ENCODE data around the gene CMKLR1. TPM values are rescaled to one million over a fixed set of nuclear protein-coding genes. Genes with fewer than 3 reads are reported as not detected.

CMKLR1 gene
- total and polyA plus RNA-seq, 2 donors (not counting 3 experiments of a cell fraction or from before 2014, with no cell fraction given) = 0.61 TPM; not detected in 1

- H4K20me1 ChIP-seq (replicated peaks; ENCODE audit: control insufficient read depth, extremely low read depth, insufficient read depth, low read length) = no peaks in the 10 kb centered on the region
- no peak for DNase-seq (ENCODE audit: low read depth, low spot score)
These were observed 91.1 kb downstream of the CMKLR1 start for GRCh38 chr12:108248011-108248410.

More at GRCh38 chr12:108248011-108248410, 91.1 kb downstream of the CMKLR1 start:
- H3K27ac ChIP-seq (ENCODE audit: insufficient read depth, low read depth, low read length) = no peak overlapping the region
- no peak overlapping the region for H2AFZ ChIP-seq (ENCODE audit: low read depth, low read length)
- H3K79me2 ChIP-seq (ENCODE audit: control insufficient read depth, insufficient read depth, low read length) = no peaks in the 10 kb centered on the region
- dilution Hi-C loops (cut with MboI; ENCODE audit: extremely low pct_ligation_motif_present, low sequenced_read_pairs) (no loop called here), intact Hi-C loops (cut with micrococcal nuclease) (no loop called here)
- H3K27me3 ChIP-seq (ENCODE audit: control insufficient read depth in 2 of 2, insufficient read depth in 2 of 2, low read length in 2 of 2) = no peaks in the 10 kb centered on the region
- TF ChIP-seq POLR2A (IDR thresholded peaks at IDR 0.05; ENCODE audit: low read depth, low read length) (no peak), FOS (IDR thresholded peaks at IDR 0.05; ENCODE audit: borderline replicate concordance, insufficient read depth, low read length) (no peak), EZH2 (IDR thresholded peaks at IDR 0.05; ENCODE audit: borderline replicate concordance, low read depth, low read length, severe bottlenecking) (no peak), MYC (IDR thresholded peaks at IDR 0.05; ENCODE audit: low read depth, low read length) (no peak), MAX (IDR thresholded peaks at IDR 0.05; ENCODE audit: insufficient read depth, insufficient read length) (no peak), GATA2 (IDR thresholded peaks at IDR 0.05; ENCODE audit: insufficient read depth, insufficient read length, low read depth, low read length) (no peak), JUN (IDR thresholded peaks at IDR 0.05; ENCODE audit: borderline replicate concordance, insufficient read depth, insufficient read length, low read depth) (no peak)
- TF ChIP-seq, protein P1, sequence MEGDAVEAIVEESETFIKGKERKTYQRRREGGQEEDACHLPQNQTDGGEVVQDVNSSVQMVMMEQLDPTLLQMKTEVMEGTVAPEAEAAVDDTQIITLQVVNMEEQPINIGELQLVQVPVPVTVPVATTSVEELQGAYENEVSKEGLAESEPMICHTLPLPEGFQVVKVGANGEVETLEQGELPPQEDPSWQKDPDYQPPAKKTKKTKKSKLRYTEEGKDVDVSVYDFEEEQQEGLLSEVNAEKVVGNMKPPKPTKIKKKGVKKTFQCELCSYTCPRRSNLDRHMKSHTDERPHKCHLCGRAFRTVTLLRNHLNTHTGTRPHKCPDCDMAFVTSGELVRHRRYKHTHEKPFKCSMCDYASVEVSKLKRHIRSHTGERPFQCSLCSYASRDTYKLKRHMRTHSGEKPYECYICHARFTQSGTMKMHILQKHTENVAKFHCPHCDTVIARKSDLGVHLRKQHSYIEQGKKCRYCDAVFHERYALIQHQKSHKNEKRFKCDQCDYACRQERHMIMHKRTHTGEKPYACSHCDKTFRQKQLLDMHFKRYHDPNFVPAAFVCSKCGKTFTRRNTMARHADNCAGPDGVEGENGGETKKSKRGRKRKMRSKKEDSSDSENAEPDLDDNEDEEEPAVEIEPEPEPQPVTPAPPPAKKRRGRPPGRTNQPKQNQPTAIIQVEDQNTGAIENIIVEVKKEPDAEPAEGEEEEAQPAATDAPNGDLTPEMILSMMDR (IDR thresholded peaks at IDR 0.05; ENCODE audit: extremely low read depth in 1 of 2, insufficient read depth in 1 of 2, low read depth in 1 of 2, low read length in 2 of 2) = no peak
- no peak overlapping the region for H3K4me2 ChIP-seq (ENCODE audit: insufficient read depth, low read length)
- ChIA-PET CTCF (no interaction called here), POLR2A (no interaction called here)
- no peaks in the 10 kb centered on the region for H3K36me3 ChIP-seq (ENCODE audit: control insufficient read depth in 2 of 2, extremely low read depth in 1 of 2, insufficient read depth in 2 of 2, low read length in 2 of 2)
- no peak overlapping the region for H3K4me3 ChIP-seq (replicated peaks in 1 of 3; ENCODE audit: insufficient read depth in 1 of 3, low read depth in 1 of 3, low read length in 3 of 3)
- no TSS peak for BruUV-seq (replicated peaks)
- H3K4me1 ChIP-seq (ENCODE audit: control insufficient read depth, extremely low read depth, insufficient read depth, low read length) = no peaks in the 10 kb centered on the region
- no peaks in the 10 kb centered on the region for H3K9me1 ChIP-seq (replicated peaks; ENCODE audit: control insufficient read depth, extremely low read depth, insufficient read depth, low read length)
- H3K9me3 ChIP-seq (replicated peaks; ENCODE audit: control insufficient read depth, insufficient read depth, low read length) = no peaks in the 10 kb centered on the region
- FAIRE-seq = no peak
- no peak overlapping the region for H3K9ac ChIP-seq (replicated peaks; ENCODE audit: extremely low read depth, insufficient read depth, low read length)
